WERI-Rb-1 (cell line): ENCODE results near the gene ADORA1.

Experiments used
- DNase-seq: peaks from one replicate; pipeline ENCODE4 v3.0.0-alpha.2; 2020
- H3K27ac ChIP-seq: fragments of 250-450 bp; sonication (Bioruptor Pico); 2 replicates; pipeline ENCODE4 v1.5.1; 2020; ENCODE audit warnings: mild to moderate bottlenecking, moderate library complexity
- H3K27me3 ChIP-seq: fragments of 250-450 bp; sonication (Bioruptor Pico); 2 replicates; pipeline ENCODE4 v1.5.1; 2021; ENCODE audit warnings: mild to moderate bottlenecking, low read depth, moderate library complexity; ENCODE audit not compliant: insufficient read depth, severe bottlenecking
- H3K36me3 ChIP-seq: fragments of 250-450 bp; sonication (Bioruptor Pico); 2 replicates; pipeline ENCODE4 v1.5.1; 2020; ENCODE audit warnings: mild to moderate bottlenecking, moderate library complexity
- H3K4me3 ChIP-seq: 2 replicates; pipeline ENCODE4 v1.5.1; 2011; ENCODE audit warnings: low read depth, mild to moderate bottlenecking, control low read depth, low read length
- H3K9me3 ChIP-seq: fragments of 250-450 bp; sonication (Bioruptor Pico); 2 replicates; pipeline ENCODE4 v1.5.1; 2021; ENCODE audit warnings: mild to moderate bottlenecking, moderate library complexity; ENCODE audit not compliant: severe bottlenecking
- TF ChIP-seq, protein P1 (sequence below): IDR thresholded peaks from 2 replicates; pipeline ENCODE4 v1.5.1; 2011; ENCODE audit warnings: low read depth, mild to moderate bottlenecking, control low read depth, inconsistent platforms, low read length

Gene ADORA1

DNA sequence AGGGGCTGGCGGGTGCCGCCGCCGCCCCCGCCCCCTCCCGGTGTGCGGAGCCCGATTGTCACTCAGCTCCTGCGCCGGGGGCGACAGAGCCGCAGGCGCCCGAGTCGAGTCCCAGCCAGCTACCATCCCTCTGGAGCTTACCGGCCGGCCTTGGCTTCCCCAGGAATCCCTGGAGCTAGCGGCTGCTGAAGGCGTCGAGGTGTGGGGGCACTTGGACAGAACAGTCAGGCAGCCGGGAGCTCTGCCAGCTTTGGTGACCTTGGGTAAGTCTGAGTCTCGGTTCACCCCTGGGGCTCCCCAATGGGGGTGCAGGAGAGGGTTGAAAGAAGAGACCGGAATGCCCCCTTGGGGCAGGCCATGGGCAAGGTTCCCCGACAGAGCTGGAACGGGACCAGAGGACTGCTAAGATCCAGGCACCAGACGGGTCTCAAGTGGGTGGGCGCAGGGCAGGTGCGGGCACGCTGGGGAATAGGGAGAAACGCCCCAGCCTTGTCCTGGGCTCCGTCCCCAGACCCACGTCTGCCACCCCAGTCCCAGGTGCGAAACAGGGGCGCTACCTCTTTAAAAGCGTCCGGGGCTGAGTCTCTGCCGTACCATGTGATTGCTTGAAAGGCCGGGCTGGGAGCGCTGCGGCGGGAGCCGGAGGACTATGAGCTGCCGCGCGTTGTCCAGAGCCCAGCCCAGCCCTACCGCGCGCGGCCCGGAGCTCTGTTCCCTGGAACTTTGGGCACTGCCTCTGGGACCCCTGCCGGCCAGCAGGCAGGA is at the start of gene ADORA1:
Gene ADORA1, plus strand, starts transcription at position 61 of the 765 bp plus-strand sequence. CDS start 1,116 bp downstream, outside the sequence.
- TF ChIP-seq, protein P1, sequence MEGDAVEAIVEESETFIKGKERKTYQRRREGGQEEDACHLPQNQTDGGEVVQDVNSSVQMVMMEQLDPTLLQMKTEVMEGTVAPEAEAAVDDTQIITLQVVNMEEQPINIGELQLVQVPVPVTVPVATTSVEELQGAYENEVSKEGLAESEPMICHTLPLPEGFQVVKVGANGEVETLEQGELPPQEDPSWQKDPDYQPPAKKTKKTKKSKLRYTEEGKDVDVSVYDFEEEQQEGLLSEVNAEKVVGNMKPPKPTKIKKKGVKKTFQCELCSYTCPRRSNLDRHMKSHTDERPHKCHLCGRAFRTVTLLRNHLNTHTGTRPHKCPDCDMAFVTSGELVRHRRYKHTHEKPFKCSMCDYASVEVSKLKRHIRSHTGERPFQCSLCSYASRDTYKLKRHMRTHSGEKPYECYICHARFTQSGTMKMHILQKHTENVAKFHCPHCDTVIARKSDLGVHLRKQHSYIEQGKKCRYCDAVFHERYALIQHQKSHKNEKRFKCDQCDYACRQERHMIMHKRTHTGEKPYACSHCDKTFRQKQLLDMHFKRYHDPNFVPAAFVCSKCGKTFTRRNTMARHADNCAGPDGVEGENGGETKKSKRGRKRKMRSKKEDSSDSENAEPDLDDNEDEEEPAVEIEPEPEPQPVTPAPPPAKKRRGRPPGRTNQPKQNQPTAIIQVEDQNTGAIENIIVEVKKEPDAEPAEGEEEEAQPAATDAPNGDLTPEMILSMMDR = peak; percentile 51; the same call in 1 of the 2 replicates
- Histone ChIP-seq H3K27ac (peak within 1 kb of the TSS; percentile 7), H3K27me3 (no peaks in the 10 kb centered on the region), H3K4me3 (peak within 1 kb of the TSS; percentile 73), H3K36me3 (peaks cover 34% of the 10 kb centered on the region), H3K9me3 (no peaks in the 10 kb centered on the region)
- peak; percentile 90 for DNase-seq

DNA sequence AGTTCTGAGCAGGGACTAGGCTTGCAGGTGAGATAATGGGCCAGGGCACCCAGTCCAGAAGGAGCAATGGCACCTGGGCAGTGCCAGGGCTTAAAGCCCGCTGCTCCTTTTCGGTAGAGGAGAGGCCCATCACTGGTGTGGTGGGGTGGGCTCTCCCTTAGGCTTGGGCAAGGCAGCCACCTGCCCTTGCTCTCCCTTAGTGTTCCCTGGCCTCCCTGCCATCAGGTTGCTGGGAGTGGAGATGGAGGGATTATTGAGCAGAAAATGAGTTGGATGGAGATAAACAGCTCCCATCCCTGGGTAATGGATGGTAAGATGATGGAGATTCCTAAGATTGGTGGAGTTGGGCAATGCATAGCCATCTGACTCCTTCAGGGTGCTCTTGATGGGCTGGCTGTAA is 49.6 kb upstream of the ADORA1 start:
- H3K27ac ChIP-seq = no peak overlapping the region
- H3K36me3 ChIP-seq = peaks cover 44% of the 10 kb centered on the region
- H3K27me3 ChIP-seq = no peaks in the 10 kb centered on the region
- no peaks in the 10 kb centered on the region for H3K9me3 ChIP-seq
- no peak for DNase-seq
- H3K4me3 ChIP-seq = no peak overlapping the region
- TF ChIP-seq, protein P1 = no peak

DNA sequence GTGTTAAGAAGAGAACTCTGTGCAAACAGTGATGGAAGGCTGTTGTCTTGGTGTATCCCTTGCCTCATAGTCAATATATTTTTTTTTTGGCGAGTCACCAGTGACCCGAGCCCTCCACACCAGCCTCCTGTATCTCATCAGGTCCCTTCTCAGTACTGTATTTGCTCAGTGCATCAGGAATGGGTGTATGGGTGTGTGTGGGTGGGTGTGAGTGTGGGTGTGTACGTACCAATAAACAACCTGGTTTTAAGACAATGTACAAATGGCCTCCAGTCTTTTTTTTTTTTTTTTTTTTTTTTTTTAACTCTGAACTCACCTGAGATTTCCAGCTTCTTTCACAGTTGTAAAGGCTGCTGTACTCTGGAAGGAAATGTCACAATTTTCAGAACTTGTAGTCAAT is 49.0 kb upstream of the ADORA1 start:
- Histone ChIP-seq H3K4me3 (no peak overlapping the region), H3K9me3 (no peaks in the 10 kb centered on the region), H3K36me3 (peaks cover 39% of the 10 kb centered on the region), H3K27ac (no peak overlapping the region), H3K27me3 (no peaks in the 10 kb centered on the region)
- no peak for DNase-seq
- TF ChIP-seq, protein P1 = no peak

DNA sequence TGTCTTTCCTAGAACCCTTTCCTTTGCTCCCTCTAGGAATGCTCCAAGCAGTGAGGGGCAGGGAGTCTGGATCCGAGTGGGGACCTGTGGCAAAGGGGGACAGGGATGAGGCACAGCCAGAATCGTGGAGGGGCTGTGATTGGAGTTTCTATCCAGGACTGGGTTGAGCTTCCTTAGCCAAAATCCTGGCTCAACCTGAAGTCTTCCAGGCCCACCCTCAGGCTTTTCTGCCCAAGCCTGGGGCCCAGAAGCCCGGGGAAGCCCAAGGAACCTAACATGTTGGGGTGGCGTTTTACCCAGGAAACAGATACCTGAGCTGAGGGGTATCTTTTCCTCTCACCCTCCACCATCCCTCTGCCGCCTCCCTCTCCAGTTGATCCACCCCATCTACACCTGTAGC is 47.1 kb upstream of the ADORA1 start:
- TF ChIP-seq, protein P1 = no peak
- H3K4me3 ChIP-seq = no peak overlapping the region
- DNase-seq = peak; percentile 7
- peaks cover 21% of the 10 kb centered on the region for H3K36me3 ChIP-seq
- H3K9me3 ChIP-seq = no peaks in the 10 kb centered on the region
- no peaks in the 10 kb centered on the region for H3K27me3 ChIP-seq
- H3K27ac ChIP-seq = no peak overlapping the region

DNA sequence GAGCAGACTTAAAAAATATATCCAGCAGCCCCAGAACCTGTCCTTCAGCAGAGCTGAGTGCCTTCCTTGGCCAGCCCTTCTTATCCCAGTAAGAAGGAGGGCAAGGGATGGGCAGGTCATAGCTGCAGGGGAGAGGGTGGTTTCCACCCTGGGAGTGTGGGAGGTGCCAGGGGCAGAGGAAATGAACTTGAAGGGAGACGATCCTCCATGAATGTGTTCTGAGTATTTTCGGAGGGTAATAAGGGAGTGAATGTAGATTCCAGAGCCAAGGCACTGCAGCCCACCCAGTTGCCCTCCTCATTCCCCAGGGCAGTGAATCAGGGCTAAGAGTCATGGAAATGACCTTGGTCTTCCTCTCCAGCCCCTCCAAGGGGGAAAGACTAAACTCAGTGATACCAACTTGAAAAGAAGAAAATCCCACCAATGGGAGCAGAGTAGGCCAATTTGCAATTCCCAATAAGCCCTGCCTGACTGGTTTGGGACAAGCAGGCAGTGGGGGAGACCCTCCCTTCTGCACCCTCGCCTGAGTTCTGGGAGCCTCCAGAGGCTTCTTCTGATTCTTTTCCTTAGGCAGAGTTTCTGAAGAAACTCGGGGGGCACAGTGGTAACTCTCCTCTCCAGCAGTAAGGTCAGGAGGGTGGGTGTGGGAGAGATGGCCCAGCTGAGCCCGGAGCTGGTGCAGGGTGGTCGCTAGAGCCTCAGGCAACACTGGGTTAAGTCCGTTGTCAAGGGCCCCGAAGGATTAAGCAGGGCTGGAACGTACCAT is 45.9 kb upstream of the ADORA1 start:
- H3K4me3 ChIP-seq = no peak overlapping the region
- no peaks in the 10 kb centered on the region for H3K9me3 ChIP-seq
- TF ChIP-seq, protein P1 = no peak
- H3K27ac ChIP-seq = no peak overlapping the region
- H3K36me3 ChIP-seq = peaks cover 9% of the 10 kb centered on the region
- H3K27me3 ChIP-seq = no peaks in the 10 kb centered on the region
- DNase-seq = peak; percentile 53
